Posterior cingulate gyrus (tissue), 11 donors: ENCODE measurements around the gene MB.

Experiments used
- DNase-seq, 10 donors: peaks; one replicate each; pipeline versions ENCODE4 v3.0.0 to v3.0.0-alpha.2; 2020 to 2021; ENCODE audit warnings: mixed read lengths in 3 of 10
- intact Hi-C: fragments of 100-400 bp; cut with DNase I; formaldehyde crosslinking; loops from one replicate; pipeline ENCODE4 v1.15.1; 2023

MB gene

GRCh38 chr22:35559354-35560005 is 57.6 kb downstream of the MB start:
- DNase-seq = no peak
- intact Hi-C loops = no loop called here

DNA sequence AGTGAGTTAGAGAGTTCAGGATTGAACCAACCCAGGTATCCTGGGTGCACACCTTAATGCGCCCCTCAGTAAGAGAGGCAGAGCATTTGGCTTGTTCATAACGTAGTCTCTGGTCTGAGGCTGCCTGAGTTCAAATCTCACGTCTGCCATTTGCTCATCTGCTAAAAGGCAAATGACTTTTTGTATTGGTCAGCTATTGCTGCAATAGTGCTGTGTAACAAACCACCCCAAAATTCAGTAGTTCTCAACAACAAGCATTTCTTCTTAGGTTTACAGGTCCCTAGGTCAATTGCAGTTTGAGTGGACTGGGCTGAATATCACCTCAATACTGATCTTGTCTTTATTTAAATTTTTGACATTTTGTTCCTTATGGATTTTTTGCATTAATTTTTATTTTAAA is 58.4 kb downstream of the MB start:
- intact Hi-C loops = no loop called here
- no peak for DNase-seq

- DNase-seq = no peak
- intact Hi-C loops = no loop called here
Measured at GRCh38 chr22:35558031-35558430, 59.1 kb downstream of the MB start.
